CD4-positive, alpha-beta T cell treated with Interleukin-12 subunit alpha and Interleukin-12 subunit beta, for 1 hour (primary cell): Measurements from ENCODE around the gene NCOA6.
"Not testable (repeated sequence)": the region's sequence is repeated elsewhere in the genome, so short reads cannot be mapped to it uniquely, and the experiment has no call there.

Experiments used
- DNase-seq: peaks from one replicate; pipeline ENCODE4 v3.0.0-alpha.2; 2020

Gene NCOA6

DNA sequence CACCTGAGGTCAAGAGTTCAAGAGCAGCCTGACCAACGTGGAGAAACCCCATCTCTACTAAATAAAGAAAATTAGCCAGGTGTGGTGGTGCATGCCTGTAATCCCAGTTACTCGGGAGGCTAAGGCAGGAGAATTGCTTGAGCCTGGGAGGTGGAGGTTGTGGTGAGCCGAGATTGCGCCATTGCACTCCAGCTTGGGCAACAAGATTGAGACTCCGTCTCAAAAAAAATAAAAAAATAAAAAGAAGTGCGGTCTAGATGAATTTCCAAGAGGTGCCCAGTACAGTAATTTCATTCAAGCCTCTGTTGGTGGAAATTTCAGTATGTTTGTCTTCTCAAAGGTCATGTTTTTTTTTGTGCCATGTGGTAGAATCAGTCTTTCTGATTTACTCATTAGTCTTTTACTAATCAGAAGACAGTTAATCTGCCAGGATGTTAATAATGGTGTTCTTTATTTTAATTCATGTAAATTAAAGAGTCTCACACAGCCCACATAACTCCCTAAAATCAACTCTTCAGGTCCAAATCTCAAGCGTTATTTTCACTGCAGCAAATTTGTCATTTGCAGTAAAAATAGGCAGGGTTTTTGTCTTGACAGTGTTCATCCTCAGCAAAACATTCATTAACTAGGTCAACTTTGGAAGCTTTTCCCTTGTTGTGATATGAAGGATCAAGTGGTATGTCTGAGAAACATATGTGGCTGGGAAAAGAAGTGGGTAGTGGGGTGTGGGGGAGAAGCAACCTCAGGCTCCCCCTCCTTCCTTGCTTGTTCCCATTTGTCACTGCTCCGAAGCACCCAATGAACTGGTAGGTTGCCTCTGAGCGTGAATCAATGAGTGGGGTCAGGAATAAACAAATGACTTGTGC is 108.0 kb downstream of the NCOA6 start:
- no peak for DNase-seq

DNA sequence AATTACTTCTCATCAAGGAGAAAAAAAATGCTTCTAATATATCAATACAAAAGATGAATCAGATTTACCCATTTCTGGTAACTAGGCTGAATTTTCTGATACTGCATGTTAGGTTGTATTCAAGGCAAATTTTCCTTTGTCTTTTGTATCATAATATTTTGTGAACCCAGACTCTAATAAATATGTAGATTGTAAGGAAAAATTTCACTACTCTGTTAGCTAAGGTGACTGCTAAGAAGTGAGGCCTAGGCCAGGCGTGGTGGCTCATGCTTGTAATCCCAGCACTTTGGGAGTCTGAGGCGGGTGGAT is 108.6 kb downstream of the NCOA6 start:
- no peak for DNase-seq

DNA sequence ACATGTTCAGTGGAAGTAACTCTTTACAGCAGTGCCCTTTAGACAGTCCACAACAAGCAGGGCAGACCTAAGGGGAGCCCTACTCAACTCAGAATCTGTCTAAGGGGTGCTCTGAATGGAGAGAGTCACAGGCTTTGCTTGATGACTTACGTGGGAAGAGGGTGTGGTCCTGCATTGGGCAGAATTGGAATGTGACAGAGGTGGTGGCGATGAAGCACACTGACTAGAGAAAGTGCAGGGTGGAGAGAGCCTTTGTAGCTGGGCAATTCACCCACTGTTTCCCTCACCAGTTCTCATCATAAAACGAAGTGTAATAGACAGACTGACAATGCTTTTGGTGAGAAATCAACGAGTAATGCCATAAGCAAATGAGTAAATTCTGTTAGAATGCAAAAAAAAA is 110.1 kb downstream of the NCOA6 start:
- DNase-seq, result no peak

DNA sequence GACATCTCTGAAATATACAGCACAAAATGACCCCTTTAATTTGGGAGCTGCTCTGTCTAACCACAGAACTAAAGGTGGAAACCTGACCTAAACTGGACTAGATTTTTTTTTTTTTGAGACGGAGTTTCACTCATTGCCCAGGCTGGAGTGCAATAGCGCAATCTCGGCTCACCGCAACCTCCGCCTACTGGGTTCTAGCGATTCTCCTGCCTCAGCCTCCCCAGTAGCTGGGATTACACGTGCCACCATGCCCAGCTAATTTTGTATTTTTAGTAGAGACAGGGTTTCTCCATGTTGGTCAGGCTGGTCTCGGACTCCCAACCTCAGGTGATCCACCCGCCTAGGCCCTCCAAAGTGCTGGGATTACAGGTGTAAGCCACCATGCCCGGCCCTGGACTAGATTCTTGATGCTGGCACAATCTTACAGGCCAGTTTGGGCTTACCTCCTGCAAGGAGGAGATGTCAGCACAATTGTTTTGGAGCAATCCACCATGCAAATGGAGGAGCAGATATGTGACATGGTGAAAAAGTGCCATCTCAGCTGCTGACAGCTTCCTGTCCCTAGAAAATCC is 111.4 kb downstream of the NCOA6 start:
- not testable (repeated sequence) for DNase-seq

DNA sequence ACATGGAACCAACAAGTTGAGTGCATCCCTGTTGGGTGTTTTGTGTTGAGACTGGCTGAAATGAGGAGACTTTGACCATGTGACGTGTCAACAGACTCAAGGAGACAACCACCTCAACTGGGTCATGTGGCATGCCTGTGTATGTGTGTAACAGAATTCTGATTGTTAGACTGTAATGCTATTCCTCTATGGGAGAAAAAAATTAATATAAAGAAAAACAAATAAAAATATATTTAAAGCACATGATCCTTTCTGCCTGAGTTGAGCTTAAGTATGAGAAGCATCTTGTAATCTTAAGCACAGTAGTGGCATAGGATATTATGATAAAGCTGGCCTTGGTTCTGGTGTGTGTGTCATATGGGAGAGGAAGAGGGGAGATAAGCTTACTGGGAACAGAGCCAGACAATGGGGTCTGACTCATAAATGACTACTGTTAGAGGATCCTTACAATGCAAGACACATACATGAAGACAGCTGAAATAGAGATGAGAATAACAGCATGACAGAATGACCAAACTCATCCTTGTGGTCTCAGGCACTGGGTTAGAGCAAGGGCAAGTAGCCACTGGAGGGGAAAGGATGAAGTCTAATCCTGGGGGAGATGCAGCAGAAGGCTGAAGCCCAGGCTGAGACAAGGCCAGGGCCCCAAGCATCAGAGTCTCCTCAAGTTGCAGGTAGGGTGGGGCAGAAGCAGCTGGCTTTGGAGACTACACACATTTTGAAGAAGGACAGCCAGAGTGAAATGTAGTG is 112.1 kb downstream of the NCOA6 start:
- DNase-seq, result no peak

DNA sequence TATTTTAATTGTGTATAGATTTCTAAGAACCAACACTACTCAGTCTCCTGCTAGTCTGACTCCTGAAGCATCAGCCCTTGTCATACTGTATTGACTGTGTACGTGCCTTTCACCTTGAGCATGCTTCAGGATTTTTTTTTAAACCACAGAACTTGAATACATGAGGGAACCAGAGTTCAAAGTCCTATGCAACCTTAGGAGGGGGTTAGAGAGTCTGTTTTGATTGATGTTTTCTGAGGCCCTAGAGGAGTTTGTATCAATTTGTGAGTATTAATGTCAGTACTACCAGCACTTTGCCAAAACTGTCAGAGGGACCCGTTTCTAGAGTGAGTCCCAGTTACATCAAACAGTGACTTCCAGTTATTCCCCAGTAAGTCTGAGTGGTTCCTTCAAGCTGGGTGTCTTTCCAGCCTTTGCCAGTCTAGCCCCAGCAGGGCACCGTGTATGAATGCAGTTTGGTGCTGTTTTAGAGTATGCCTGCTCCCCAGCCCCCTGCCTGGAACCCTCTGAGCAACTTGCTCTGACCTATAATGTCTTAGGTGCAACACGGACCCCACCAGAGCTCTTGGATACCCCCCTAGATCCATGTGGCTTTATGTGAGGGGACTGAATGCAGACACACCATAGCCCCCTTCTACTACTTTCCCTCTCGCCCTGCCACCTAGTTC is 112.8 kb downstream of the NCOA6 start:
- no peak for DNase-seq

DNA sequence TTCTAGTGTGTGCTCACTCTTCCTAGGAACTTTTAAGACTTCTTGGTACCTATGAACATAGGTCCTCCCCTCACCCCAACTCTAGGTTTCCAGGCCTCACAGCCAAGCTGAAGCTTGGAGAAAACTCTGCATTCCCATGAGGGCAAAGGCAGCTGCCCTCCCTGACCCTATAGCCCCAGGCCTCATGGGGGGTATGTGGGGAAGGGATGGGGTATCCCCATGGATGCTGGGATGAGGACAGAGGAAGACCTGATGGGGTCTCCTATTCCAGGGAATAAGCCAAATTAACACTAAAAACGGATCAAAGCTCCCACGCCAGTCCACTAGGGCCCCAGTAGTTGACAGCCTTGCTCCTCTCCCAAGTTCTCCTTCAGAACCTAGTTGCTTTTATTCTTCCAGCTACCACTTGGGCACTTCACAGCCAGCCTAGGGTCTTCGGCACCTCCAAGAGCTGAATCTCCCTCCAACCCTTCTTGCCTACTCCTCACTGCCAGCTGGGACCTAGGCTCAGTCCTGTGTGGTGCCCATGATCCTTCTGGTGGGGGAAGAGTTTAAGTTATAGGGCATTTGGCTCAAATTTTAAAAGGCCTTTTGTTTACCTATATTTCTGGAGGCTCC is 113.5 kb downstream of the NCOA6 start:
- no peak for DNase-seq

DNA sequence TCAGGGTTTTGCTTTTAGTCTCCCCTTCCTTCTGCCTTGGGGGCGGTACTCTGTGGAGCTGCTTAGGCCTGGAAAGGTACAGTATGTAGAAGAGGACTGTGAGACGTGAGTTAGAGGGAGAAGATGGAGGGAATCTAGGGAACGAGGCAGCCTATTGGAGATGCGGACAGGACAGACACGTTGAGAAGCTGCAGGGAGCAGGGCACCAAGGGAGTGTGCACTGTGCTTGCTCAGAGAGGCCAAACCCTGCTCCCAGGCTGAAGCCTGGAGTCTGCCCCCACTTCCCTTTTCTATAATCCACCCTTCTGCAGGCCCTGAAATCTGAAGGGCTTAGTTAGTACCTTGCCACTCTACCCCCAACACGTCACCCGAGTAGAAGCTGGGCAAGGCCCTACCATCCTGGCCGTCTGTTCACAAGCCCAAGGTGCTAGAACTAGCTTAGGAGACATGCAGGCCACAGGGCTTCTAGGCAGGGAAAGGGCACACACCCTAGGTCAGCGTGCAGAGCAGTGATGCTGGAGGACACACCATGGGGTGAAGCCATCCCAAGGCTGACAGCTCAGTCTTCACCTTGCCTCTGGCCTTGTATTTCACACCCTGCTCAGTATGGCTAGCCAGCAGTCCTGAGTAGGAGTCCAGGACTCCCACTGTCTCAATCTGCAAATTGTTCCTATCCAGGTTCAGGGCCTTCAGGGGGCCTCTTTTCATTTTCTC is 114.4 kb downstream of the NCOA6 start:
- DNase-seq, result no peak

DNA sequence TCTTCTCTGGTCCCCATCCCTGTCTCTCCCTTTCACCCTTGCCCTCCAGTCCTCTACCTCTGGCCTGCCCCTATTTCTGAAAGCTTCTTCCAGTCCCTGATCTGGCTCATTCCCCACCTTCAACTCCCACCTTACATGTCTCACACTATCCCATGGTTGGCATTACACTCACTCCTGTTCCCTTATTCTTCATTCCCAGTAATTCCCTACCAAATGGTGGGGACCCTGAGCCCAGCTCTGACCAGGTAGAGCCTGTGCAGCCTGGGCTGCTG is 114.9 kb downstream of the NCOA6 start:
- no peak for DNase-seq

DNA sequence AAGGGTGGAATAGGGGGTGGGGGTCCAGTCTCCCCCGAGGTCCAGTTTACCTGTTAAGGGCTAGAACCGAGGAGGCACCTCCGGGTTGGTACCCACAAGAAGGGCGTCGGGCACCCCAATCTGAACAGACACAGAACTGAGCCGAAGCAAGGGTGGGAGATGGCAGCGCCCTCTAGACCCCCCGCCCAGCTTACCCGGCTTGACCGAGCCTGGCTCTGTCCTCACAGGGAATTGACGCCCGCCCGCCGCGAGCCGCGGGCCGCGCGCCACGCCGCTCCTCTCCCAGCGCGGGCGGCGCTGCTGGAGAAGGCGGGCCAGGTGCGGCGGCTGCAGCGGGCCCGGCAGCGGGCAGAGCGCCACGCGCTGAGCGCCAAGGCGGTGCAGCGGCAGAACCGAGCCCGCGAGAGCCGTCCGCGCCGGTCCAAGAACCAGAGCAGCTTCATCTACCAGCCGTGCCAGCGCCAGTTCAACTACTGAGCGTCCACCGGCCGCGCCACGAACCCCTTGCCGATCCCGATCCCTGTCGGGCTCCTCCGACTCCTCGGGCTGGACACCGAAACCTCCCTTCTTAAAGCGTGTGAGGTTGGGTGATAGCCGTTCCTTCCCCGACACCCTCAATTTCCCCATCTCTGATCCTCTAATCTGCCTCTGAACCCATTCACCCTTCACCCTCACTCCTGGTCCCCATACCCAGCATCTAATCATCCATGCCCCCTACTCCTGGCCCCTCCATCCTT is 115.5 kb downstream of the NCOA6 start:
- no peak for DNase-seq

DNA sequence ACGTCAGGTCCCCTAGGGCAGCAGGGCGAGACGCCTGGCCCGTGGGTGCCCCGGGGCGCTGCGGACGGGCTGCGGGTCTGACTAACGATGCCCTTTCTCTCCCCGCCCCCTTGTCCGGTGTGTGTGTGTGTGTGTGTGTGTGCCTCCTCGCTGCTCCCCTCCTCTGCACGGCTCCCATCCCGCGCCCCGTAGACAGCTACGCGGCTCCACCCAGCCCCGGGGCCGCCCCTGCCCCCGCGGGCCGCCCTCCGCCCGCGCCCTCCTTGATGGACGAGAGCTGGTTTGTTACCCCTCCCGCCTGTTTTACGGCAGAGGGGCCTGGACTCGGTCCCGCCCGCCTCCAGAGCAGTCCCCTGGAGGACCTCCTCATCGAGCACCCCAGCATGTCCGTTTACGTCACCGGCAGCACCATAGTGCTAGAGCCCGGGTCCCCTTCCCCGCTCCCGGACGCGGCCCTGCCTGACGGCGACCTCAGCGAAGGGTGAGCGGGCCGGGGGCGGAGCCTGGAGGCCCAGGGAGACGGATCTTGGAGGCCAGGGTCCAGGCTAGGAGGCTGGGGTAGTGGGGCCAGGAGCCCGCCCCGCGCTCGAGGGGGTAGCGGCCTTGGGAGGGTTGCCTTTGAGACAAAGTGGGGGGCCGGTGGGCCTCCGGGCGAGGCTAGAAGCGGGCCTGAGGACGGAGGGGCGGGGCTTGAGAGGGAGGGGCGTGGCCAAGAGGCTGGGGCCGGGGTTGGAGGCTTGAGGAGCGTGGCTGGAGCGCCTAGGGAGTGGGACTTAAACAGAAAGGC is 116.2 kb downstream of the NCOA6 start:
- peak; percentile 85 for DNase-seq

DNA sequence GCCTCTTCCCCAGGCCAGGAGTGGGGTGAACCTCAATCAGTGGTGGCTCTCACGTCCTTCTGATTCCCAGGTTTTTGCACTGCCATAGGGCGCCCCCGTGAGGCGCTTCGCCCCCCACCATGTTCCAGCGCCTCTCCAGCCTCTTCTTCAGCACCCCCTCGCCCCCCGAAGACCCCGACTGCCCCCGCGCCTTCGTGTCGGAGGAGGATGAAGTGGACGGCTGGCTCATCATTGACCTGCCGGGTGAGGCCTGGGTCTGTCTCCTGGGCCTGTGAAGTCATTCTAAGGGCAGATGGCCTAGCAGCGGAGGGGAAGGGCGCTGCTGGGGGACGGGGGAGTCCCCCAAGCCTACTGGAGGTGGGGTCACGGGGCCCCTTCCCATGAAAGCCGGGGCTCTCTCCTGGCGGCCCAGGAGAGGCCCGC is 116.8 kb downstream of the NCOA6 start:
- peak; percentile 63 for DNase-seq

DNA sequence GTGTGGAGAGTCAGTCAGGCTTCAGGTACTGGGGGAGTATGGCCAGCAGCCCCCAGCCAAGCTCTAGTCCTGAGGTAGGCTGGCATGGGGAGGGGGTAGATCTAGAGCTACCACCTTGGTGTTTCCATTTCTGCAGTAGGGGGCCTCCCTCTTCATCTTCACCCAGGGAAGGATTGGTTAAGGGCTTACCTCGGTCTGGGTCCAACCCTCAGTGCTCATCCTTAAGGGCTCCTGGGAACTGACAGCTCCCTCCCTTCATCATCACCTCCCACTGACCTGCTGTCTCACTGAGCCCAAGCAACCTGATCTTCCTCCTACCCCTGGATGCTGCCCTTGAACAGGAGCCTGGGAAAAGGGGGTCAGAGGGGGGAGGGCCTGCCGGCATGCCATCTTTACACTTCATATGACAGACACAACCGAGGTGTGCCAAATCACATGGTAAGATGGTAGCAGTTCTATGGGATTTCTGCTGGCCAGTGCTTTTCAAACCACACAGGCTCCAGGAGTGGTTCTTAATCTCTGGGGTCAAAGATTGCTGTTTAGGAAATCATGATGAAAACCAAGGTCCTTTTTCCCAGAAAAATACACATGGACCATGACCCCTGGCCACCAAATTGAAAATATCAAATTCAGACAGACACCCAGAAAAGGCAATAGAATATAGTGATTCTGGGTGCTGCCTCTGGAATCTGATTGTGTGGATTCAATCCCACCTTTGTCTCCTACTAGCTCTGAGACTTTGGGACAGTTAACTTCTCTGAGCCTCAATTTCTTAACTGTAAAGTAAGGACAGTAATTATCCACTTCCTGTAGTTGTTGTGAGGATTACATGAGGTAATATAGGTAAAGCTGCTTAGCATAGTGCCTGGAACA is 118.3 kb downstream of the NCOA6 start:
- no peak for DNase-seq

DNA sequence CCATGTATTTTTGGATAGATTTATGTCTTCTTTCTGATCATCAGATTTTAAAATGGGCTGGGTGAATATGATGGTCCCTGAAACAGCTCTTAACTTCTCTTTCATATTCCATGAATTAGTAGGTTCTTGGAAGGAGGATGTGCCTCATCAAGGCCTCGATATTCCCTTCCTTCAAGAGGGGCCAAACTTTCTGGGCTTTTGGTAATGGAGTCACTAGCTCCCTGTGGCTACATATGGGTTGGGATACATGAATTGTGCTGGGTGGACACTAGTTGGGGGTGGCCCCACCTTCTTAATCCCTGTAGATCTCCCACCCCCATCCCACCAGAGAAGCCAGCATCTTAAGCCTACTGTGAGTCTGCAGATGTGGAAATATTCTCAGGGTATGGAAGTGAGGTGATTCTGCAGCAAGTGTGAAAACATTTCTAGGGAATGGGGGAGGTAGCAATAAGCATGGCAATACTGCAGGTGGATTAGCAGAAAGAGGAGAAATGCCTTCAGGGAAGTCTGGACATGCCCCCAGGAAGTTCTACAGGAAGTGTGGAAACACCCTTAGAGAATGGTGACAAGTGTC is 119.1 kb downstream of the NCOA6 start:
- no peak for DNase-seq

DNA sequence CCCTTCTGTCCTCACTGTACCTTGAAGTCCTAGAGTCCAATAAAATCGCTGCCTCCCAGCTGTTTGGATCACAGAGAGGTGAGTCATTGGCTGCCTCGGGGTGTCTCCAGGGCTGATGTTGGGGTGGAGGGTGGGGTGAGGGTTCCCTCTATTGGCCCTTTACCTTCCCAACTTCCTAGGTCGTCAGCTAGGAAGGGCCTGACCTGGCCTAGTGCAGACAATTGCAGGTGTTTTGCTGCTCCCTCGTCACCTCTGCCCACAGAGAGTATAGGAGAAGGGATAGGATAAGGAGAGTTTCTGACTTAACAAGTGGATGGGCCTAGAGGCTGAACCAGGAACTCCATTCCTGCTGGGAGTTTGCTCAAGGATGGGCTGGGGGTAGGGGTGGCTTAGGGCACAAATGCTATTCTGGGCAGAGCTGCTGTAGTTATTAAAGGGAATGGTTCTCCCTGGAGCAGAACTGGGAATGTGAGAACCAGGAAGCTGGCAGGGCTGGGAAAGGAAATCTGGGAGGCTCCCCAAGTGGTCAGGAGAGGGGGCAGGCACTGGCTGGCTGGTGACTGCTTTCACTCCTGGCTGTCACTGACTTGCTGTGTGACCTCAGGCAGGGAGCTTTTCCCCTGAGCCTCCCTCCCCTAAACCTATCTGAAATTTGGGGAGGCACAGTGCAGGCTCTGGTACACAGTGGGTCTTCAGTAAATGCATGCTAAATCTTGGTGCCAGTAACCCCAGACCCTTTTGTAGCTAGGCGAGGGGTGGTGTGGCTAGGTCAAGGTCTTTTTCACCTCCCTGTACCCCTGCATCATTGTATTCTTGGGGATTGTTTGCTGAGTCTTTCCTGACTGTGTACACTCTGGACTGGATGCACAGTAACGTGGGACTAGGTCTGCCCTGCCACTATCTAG is 119.8 kb downstream of the NCOA6 start:
- DNase-seq, result no peak

DNA sequence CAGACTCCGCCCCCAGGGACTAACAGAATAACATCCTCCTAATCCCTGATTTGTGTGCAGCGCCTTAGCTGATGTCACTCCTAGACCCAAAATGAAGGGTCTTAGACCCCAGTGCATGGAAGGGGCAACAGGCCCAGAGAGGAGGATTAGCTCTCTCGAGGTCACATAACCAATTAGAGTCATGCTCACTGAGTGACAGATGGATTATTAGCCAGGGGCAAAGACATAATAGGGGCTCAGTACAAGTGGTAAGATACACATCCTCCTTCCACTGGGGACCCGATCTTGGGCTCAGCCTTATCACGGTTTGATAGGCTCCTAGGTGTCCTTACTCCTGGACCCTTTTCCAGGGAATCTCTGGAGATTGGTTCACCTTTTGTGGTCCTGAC is 120.4 kb downstream of the NCOA6 start:
- DNase-seq, result no peak

DNA sequence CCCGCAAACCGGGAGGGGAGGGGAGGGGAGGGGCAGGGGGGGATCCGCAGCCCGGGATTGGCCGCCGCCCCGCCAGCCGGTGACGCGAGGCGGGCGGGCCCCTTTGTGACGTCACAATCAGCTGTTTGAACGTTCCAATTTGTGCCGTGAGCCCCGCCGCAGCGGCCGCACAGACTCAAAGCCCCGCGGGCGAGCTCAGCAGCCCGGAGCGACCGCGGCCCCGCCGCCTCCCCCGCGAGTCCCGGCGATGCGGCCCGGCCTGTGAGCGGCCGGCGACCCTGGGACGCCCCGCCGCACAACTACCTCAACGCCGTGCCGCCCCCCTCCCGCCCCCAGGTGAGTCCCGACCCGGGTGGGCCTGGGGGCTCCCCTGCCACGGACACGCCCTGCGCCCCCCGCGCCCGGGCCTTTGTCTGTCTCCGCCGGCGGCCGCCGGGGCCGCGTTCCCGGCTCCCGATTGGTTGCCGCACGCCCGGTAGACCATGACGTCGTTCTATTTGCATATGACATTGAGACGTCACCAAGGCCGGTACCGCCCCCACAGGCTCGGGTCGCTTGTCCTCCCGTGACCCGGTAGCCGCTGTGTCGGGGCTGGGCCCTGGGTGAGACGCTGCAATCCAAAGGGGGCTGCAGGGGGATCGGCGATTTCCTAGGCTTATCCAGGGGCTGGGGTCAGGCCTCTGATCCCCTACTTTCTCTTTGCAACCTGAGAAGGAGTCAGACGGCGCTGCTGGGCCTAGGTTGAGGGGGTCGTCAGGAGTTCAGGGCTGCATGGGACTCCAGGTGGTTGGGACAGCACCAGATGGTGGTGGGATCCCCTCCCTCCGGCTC is 121.1 kb downstream of the NCOA6 start, which contains the start of gene TP53INP2:
TSS of gene TP53INP2 (plus strand) at position 168 of the 831 bp plus-strand sequence. CDS start 4,396 bp downstream, outside the sequence.
- DNase-seq, result peak; percentile 93
